Nucleus accumbens (tissue), 56 donors: Measurements from ENCODE around the gene C1orf21.

Source experiments
- DNase-seq, 56 donors: peaks; one replicate each; lab custom pipeline; 2025; lab: John Stamatoyannopoulos, UW

Gene C1orf21

GRCh38 chr1:184507165-184507564, 120.3 kb downstream of the C1orf21 start:
- no peak for DNase-seq

DNA sequence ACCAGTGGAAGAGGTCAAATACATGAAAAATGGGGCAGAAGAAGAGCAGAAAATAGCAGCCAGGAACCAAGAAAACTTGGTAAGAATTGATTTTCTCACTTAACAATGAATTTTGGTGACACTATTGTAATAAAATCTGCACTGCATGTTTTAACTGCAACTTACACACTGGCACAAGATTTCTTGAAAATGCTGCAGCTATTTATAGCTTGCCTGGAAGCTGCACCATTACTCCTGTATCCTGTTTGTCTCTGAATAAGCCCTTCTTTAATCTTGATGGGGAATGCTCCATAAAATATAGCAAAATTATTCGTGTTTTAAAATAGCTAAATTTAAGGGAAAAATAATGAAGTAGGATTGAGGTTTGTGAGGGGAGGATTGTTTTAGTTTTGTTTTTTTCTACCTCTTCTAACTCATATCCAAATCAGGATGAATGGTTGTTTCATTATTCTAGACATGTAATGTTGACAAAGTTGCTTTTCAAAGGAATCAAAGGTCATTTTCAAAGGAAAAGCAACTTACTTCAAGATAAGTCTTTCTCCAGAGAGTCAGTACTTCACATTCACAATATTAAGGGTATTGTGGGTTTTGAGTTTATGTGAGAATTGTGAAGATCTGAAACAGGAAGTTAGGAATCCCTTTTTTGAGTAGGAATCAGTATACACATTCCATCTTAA, 120.9 kb downstream of the C1orf21 start:
- DNase-seq: no peak

- DNase-seq: no peak
Measured at GRCh38 chr1:184509105-184509504, 122.3 kb downstream of the C1orf21 start.

GRCh38 chr1:184510110-184510509, 123.3 kb downstream of the C1orf21 start:
- DNase-seq: no peak

GRCh38 chr1:184512724-184513123, 125.9 kb downstream of the C1orf21 start:
- DNase-seq: no peak

GRCh38 chr1:184513421-184513820, 126.6 kb downstream of the C1orf21 start:
- DNase-seq: no peak

DNA sequence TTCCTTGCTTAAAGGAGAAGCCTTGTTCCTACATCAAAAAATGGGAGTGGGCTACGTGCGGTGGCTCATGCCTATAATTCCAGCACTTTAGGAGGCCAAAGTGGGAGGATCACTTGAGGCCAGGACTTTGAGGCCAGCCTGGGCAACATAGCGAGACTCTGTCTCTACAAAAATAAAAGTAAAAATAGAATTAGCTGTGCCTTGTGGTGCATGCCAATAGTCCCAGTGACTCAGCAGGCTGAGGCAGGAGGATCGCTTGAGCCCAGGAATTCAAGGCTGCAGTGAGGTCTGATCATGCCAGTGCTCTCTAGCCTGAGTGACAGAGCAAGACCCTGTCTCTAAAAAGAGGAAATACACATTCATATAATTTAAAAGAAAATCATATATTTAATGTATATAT, 127.1 kb downstream of the C1orf21 start:
- no peak for DNase-seq

DNA sequence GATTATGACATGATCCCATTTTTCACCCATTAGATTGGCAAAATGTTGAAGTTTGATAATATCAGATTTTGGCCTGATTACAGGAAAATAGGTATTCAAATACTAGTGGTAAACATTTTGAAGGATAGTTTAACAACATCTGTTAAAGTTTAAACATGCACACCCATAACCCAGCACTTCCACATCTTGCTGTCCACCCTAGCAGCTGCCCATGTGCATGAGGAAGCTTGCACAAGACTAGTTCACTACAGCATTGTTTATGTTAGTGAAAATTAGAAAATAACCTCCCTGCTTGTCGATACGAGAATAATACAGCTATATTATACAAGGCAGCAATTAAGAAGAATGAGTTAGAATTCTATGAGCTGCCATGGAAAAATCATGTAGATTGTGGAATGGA, 127.6 kb downstream of the C1orf21 start:
- DNase-seq: no peak

GRCh38 chr1:184517130-184517529, 130.3 kb downstream of the C1orf21 start:
- no peak for DNase-seq

DNA sequence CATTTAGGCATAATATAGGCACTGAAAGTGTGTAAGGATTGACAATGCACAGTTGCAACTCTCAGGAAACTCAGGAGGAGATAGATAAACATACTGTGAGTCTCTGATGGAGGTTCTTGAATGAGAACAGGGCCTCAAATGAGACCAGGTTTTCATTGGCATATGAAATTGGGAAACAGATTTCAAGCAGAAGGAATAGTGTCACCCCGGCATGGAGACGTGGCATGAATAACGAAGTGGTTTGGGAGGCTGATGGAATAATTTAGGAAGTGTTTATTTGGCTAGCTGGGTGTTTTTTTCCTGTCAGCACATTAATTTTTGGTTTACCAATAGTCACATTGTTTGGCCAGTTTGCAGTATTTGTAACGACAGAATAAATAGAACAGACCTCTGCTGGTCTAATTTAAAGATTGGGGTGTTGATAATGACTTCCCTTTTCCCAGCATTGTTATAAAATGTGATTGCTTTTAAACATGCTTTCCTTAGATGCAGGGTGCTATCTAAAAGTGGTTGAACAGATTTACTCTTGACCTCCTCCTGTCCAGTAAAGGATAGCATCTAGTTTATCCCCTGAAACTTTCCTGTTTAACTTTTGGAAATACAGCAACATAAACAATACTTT, 132.0 kb downstream of the C1orf21 start:
- DNase-seq: no peak

- no peak for DNase-seq
Measured at GRCh38 chr1:184520336-184520735, 133.5 kb downstream of the C1orf21 start.

DNA sequence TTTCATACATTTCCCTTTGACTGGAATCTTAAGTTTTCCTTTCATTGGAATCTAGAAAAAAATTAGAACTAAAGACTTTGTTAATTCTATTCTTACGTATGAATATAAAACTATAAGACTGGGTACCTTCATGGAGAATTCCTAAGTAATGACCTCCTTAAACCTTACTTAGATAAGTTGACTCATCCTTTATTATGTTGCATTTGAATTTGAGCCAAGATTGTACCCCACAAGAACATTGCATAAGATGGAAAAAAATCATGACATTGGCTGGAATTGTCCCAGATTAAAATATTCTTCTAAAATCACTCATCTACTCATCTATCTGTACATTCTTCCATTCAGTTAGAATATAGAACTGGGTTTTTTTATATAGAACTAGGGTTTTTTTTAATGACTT, 137.4 kb downstream of the C1orf21 start:
- no peak for DNase-seq

DNA sequence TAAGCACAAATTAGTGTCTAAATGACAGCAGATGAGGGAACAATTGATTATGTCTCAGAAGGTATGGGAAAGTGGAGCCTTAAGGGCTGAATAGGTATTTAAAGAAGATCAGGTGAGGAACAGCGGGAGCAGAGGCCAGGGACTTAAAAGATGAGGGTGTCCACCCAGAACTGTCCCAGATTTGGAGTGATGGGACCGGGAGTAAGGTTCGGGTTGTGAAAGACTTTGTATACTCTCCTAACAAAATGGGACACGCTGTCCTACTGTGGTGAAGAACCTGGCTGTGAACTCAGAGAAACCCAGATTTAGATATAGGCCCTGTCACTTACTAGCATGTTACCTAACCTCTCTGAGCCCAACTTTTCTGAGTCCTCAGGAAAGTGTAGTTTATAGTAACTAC, 140.6 kb downstream of the C1orf21 start:
- DNase-seq: no peak

- DNase-seq: no peak
Measured at GRCh38 chr1:184530226-184530625, 143.4 kb downstream of the C1orf21 start.

- DNase-seq: no peak
Measured at GRCh38 chr1:184531296-184531695, 144.5 kb downstream of the C1orf21 start.

- DNase-seq: no peak
Measured at GRCh38 chr1:184532199-184532598, 145.4 kb downstream of the C1orf21 start.

- DNase-seq: no peak
Measured at GRCh38 chr1:184533049-184533448, 146.2 kb downstream of the C1orf21 start.

GRCh38 chr1:184533915-184534314, 147.1 kb downstream of the C1orf21 start:
- no peak for DNase-seq

GRCh38 chr1:184534690-184535089, 147.9 kb downstream of the C1orf21 start:
- no peak for DNase-seq

DNA sequence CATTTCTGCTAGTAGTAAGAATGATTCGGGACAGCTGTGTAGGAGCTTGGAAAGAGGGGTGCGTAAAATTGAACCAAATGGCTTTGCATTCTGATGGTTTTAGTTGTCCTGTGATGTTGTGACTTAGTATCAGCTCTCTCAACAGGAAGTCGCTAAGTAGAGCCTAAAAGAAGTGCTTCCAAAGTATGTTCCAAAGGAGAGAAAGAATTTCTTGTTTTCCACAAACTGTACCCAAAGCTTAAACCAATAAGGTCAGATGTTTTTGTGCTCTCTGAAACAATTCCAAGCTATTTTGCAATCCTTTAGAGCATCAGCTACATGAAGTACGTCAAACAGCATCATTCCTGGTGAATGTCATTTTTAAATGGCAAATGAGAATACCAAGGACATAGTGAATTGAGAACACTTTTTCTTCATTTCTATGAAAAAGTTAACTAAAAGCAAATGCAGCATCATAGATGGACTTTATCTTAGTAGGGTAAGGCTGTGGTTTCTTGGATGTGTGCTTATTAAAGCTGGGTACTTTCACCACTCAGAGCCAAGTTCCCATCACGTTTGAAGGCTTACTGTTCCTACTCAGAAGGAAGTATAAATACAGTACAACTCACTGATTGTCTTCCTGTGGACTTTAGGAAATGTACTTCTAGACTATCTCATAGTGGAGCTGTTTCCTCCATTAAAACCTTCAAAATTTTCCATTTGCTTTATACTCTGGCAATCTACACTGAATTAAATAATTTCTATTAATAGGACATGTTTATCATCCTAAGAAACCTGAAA, 148.6 kb downstream of the C1orf21 start:
- DNase-seq: no peak

DNA sequence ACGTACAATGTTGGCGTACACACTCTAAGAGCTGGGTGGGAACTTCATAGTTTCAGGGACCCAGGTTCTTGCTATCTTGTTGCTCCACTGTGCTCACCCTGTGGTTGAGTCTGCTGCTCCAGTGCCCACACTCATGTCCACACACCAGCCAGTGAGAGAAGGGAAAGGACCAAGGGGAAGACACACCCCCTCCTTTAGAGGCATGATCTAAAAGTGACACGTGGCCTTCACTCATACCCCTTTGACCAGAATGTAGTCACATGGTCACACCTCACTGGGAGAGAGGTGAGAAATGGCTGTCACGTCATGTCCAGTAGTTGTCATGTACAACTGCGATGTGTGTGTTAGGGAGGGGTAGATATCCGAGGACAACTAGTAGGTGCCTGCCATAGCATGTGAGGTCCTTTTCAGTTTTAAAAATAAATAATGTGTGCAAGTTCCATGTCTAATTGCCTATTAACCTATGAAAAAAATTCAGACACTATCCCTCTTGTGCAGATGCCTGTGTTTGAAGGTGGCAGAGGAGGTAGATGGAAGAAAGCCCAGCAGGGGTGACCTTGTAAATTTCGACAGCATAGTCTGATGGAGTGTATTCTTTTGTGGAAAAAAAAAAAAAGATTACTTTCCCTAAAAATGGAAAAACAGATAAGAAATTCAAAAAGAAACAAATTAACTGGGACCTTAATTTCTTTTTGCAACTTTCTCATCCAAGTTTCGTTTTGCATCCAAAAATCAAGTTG, 149.6 kb downstream of the C1orf21 start:
- no peak for DNase-seq
